K562 (cell line): ENCODE results near the gene SCAF11. TPM values are rescaled to one million over a fixed set of nuclear protein-coding genes. Genes with fewer than 3 reads are reported as not detected.
A peak's percentile ranks its signal among the peaks of the same experiment; 100 is the strongest.

ENCODE experiments used
- SAP30 ChIP-seq: fragments of 200-600 bp; sonication (generic); IDR thresholded peaks from 2 replicates; pipeline ENCODE4 v1.6.1; 2012; ENCODE audit warnings: borderline replicate concordance, low read depth, mild to moderate bottlenecking, moderate library complexity, low read length, control low read depth, inconsistent platforms; ENCODE audit not compliant: insufficient read depth, poor library complexity, severe bottlenecking
- STAT5A ChIP-seq: IDR thresholded peaks from 2 replicates; pipeline ENCODE4 v1.6.1; 2012; ENCODE audit warnings: low read length, inconsistent platforms, borderline replicate concordance
- ZNF551 ChIP-seq: fragments of 250-450 bp; sonication (Bioruptor Pico); IDR thresholded peaks from 2 replicates; pipeline ENCODE4 v1.5.0; 2021; ENCODE audit warnings: mild to moderate bottlenecking, moderate library complexity
- polyA plus RNA-seq, 8 experiments: library from polyadenylated mRNA; depleted of rRNA in 4 of 8; stranded (reverse) in 5 of 8; unstranded in 3 of 8; fragments of >200 nt; fragmentation: Nextera tagmentation in 2 of 8; fragmentation: Illumina TruSeq in 1 of 8; extraction: Ambion mirVana in 2 of 8; extraction: Trizol in 1 of 8; gene quantifications; 2 replicates each; pipeline versions ENCODE4 v1.2.1 to v1.2.3, GENCODE V29; 2011 to 2014; ENCODE audit warnings: inconsistent platforms in 1 of 8, missing spikeins in 1 of 8
- total RNA-seq, 7 experiments: library from RNA; depleted of rRNA in 6 of 7; stranded (reverse); fragments of >200 nt in 6 of 7; fragmentation: Illumina TruSeq in 2 of 7; extraction: Trizol in 2 of 7; gene quantifications; 2 replicates each; pipeline versions ENCODE4 v1.2.1 to v1.2.3, GENCODE V29; 2011 to 2021; ENCODE audit warnings: low replicate concordance in 1 of 7
- TF ChIP-seq, protein P1 (sequence below), 2 experiments: fragments of 450-650 bp; formaldehyde crosslinking in 1 of 2; IDR thresholded peaks; 2 replicates each; pipeline versions ENCODE4 v1.4.0 to v1.6.1; 2014 to 2020; ENCODE audit warnings: mild to moderate bottlenecking in 2 of 2, borderline replicate concordance in 1 of 2, low read depth in 1 of 2
- TF ChIP-seq, protein P2 (sequence below), 2 experiments: fragments of 450-650 bp; IDR thresholded peaks; 2 replicates each; pipeline ENCODE4 v1.6.1; 2016
- TF ChIP-seq, protein P3 (sequence below): fragments of 250-450 bp; sonication (Bioruptor Pico); IDR thresholded peaks from 2 replicates; pipeline ENCODE4 v1.8.0; 2022; ENCODE audit warnings: moderate library complexity, mild to moderate bottlenecking, inconsistent platforms

The SCAF11 gene
- total and polyA plus RNA-seq, 9 of the 15 experiments (the other 6 are each of a cell fraction or from before 2014, with no cell fraction given), result 30.4 to 119 (median 80.0) TPM

DNA sequence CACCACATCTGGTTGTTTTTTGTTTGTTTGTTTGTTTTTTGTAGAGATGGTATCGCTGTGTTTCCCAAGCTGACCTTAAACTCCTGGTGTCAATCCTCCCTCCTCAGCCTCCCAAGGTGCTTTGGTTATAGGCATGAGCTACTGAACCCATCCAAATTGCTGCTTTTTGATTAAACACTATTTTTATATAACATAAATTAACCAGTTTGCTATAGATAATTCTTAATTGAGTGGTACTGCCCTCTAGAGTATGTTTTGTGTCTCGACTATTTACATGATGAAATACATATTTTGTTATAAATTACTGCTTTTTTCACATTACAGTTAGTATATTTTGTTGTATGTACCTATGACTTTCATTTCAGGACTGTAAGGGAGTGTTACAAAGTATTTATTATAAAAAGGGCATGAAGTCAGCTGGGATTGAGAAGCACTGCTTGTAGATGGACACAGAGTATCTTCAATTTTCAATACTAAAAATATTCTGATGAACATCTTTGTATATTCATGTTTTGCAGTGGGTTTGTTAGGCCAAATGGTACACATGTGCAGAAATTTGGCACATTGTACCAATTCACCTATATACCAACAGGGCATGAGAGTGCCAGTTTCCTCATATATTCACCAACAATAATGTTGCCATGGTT lies 14.9 kb upstream of the SCAF11 start (continued):
- TF ChIP-seq, protein P1, sequence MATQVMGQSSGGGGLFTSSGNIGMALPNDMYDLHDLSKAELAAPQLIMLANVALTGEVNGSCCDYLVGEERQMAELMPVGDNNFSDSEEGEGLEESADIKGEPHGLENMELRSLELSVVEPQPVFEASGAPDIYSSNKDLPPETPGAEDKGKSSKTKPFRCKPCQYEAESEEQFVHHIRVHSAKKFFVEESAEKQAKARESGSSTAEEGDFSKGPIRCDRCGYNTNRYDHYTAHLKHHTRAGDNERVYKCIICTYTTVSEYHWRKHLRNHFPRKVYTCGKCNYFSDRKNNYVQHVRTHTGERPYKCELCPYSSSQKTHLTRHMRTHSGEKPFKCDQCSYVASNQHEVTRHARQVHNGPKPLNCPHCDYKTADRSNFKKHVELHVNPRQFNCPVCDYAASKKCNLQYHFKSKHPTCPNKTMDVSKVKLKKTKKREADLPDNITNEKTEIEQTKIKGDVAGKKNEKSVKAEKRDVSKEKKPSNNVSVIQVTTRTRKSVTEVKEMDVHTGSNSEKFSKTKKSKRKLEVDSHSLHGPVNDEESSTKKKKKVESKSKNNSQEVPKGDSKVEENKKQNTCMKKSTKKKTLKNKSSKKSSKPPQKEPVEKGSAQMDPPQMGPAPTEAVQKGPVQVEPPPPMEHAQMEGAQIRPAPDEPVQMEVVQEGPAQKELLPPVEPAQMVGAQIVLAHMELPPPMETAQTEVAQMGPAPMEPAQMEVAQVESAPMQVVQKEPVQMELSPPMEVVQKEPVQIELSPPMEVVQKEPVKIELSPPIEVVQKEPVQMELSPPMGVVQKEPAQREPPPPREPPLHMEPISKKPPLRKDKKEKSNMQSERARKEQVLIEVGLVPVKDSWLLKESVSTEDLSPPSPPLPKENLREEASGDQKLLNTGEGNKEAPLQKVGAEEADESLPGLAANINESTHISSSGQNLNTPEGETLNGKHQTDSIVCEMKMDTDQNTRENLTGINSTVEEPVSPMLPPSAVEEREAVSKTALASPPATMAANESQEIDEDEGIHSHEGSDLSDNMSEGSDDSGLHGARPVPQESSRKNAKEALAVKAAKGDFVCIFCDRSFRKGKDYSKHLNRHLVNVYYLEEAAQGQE (IDR thresholded peaks at IDR 0.05; ENCODE audit: borderline replicate concordance), result peak; percentile 14; the same call in 1 of the 2 replicates
- TF ChIP-seq, protein P1 (CRISPR knock-in tag; IDR thresholded peaks at IDR 0.05; ENCODE audit: low read depth), result no peak
- TF ChIP-seq ZNF551 (no peak), SAP30 (no peak), STAT5A (no peak)
- TF ChIP-seq, protein P2, sequence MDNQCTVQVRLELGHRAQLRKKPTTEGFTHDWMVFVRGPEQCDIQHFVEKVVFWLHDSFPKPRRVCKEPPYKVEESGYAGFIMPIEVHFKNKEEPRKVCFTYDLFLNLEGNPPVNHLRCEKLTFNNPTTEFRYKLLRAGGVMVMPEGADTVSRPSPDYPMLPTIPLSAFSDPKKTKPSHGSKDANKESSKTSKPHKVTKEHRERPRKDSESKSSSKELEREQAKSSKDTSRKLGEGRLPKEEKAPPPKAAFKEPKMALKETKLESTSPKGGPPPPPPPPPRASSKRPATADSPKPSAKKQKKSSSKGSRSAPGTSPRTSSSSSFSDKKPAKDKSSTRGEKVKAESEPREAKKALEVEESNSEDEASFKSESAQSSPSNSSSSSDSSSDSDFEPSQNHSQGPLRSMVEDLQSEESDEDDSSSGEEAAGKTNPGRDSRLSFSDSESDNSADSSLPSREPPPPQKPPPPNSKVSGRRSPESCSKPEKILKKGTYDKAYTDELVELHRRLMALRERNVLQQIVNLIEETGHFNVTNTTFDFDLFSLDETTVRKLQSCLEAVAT (IDR thresholded peaks at IDR 0.05), result no peak
- TF ChIP-seq, protein P3, sequence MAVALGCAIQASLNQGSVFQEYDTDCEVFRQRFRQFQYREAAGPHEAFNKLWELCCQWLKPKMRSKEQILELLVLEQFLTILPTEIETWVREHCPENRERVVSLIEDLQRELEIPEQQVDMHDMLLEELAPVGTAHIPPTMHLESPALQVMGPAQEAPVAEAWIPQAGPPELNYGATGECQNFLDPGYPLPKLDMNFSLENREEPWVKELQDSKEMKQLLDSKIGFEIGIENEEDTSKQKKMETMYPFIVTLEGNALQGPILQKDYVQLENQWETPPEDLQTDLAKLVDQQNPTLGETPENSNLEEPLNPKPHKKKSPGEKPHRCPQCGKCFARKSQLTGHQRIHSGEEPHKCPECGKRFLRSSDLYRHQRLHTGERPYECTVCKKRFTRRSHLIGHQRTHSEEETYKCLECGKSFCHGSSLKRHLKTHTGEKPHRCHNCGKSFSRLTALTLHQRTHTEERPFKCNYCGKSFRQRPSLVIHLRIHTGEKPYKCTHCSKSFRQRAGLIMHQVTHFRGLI (CRISPR knock-in tag), result no peak
